Measurements from ENCODE around the gene DACT1. TPM values are rescaled to one million over a fixed set of nuclear protein-coding genes. Genes with fewer than 3 reads are reported as not detected.

The DACT1 gene
- polyA plus RNA-seq, 1 donor from 2014 or later = 125 TPM

GRCh38 chr14:58680698-58681097 lies 42.9 kb downstream of the DACT1 start:
- H3K27me3 ChIP-seq (ENCODE audit: insufficient read depth, low read depth, low read length) = no peaks in the 10 kb centered on the region
- H3K9ac ChIP-seq (ENCODE audit: low read length) = no peak overlapping the region
- no peaks in the 10 kb centered on the region for H3K36me3 ChIP-seq (ENCODE audit: insufficient read depth, low read length)
- no peaks in the 10 kb centered on the region for H3F3A ChIP-seq (ENCODE audit: insufficient read depth, low read length, poor library complexity, severe bottlenecking)
- no peaks in the 10 kb centered on the region for H3K9me2 ChIP-seq (ENCODE audit: insufficient read depth, low read length)
- no peak overlapping the region for H3K4me2 ChIP-seq (ENCODE audit: low read length)
- no peak overlapping the region for H3K4me3 ChIP-seq (ENCODE audit: low read length)
- TF ChIP-seq TAF1 (IDR thresholded peaks at IDR 0.05; ENCODE audit: low read depth) = no peak
- TF ChIP-seq EP300 (conservative IDR thresholded peaks at IDR 0.05; ENCODE audit: poor library complexity, severe bottlenecking) = no peak
- no peak for TF ChIP-seq MXI1 (conservative IDR thresholded peaks at IDR 0.05; ENCODE audit: poor library complexity, severe bottlenecking)
- no peak for TF ChIP-seq SMC3 (conservative IDR thresholded peaks at IDR 0.05; ENCODE audit: poor library complexity)
- no peak for TF ChIP-seq RAD21 (conservative IDR thresholded peaks at IDR 0.05)
- no peak for TF ChIP-seq POLR2AphosphoS5 (IDR thresholded peaks at IDR 0.05)
- TF ChIP-seq, protein P1, sequence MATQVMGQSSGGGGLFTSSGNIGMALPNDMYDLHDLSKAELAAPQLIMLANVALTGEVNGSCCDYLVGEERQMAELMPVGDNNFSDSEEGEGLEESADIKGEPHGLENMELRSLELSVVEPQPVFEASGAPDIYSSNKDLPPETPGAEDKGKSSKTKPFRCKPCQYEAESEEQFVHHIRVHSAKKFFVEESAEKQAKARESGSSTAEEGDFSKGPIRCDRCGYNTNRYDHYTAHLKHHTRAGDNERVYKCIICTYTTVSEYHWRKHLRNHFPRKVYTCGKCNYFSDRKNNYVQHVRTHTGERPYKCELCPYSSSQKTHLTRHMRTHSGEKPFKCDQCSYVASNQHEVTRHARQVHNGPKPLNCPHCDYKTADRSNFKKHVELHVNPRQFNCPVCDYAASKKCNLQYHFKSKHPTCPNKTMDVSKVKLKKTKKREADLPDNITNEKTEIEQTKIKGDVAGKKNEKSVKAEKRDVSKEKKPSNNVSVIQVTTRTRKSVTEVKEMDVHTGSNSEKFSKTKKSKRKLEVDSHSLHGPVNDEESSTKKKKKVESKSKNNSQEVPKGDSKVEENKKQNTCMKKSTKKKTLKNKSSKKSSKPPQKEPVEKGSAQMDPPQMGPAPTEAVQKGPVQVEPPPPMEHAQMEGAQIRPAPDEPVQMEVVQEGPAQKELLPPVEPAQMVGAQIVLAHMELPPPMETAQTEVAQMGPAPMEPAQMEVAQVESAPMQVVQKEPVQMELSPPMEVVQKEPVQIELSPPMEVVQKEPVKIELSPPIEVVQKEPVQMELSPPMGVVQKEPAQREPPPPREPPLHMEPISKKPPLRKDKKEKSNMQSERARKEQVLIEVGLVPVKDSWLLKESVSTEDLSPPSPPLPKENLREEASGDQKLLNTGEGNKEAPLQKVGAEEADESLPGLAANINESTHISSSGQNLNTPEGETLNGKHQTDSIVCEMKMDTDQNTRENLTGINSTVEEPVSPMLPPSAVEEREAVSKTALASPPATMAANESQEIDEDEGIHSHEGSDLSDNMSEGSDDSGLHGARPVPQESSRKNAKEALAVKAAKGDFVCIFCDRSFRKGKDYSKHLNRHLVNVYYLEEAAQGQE (IDR thresholded peaks at IDR 0.05; ENCODE audit: borderline replicate concordance) = no peak
- TF ChIP-seq EZH2 (IDR thresholded peaks at IDR 0.05; ENCODE audit: borderline replicate concordance, insufficient read depth, low read length, poor library complexity, severe bottlenecking) = no peak
- TF ChIP-seq, protein P2, sequence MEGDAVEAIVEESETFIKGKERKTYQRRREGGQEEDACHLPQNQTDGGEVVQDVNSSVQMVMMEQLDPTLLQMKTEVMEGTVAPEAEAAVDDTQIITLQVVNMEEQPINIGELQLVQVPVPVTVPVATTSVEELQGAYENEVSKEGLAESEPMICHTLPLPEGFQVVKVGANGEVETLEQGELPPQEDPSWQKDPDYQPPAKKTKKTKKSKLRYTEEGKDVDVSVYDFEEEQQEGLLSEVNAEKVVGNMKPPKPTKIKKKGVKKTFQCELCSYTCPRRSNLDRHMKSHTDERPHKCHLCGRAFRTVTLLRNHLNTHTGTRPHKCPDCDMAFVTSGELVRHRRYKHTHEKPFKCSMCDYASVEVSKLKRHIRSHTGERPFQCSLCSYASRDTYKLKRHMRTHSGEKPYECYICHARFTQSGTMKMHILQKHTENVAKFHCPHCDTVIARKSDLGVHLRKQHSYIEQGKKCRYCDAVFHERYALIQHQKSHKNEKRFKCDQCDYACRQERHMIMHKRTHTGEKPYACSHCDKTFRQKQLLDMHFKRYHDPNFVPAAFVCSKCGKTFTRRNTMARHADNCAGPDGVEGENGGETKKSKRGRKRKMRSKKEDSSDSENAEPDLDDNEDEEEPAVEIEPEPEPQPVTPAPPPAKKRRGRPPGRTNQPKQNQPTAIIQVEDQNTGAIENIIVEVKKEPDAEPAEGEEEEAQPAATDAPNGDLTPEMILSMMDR (IDR thresholded peaks at IDR 0.05; ENCODE audit: poor library complexity, severe bottlenecking) = no peak
- H2AFZ ChIP-seq (ENCODE audit: low read depth, low read length) = no peak overlapping the region
- no peaks in the 10 kb centered on the region for H3K79me2 ChIP-seq (replicated peaks; ENCODE audit: insufficient read depth, low read length)
- no peak overlapping the region for H3K27ac ChIP-seq (ENCODE audit: low read length)
- H3K9me3 ChIP-seq (ENCODE audit: low read length) = no peaks in the 10 kb centered on the region
- H4K20me1 ChIP-seq (ENCODE audit: insufficient read depth) = no peaks in the 10 kb centered on the region

- no peaks in the 10 kb centered on the region for H3K9me3 ChIP-seq (ENCODE audit: low read length)
- H3K4me3 ChIP-seq (ENCODE audit: low read length) = no peak overlapping the region
- H3K9me2 ChIP-seq (ENCODE audit: insufficient read depth, low read length) = no peaks in the 10 kb centered on the region
- H3F3A ChIP-seq (ENCODE audit: insufficient read depth, low read length, poor library complexity, severe bottlenecking) = no peaks in the 10 kb centered on the region
- H3K36me3 ChIP-seq (ENCODE audit: insufficient read depth, low read length) = no peaks in the 10 kb centered on the region
- TF ChIP-seq, protein P1 (IDR thresholded peaks at IDR 0.05; ENCODE audit: borderline replicate concordance) = no peak
- no peak for TF ChIP-seq POLR2AphosphoS5 (IDR thresholded peaks at IDR 0.05)
- TF ChIP-seq MXI1 (conservative IDR thresholded peaks at IDR 0.05; ENCODE audit: poor library complexity, severe bottlenecking) = no peak
- no peak for TF ChIP-seq SMC3 (conservative IDR thresholded peaks at IDR 0.05; ENCODE audit: poor library complexity)
- no peak for TF ChIP-seq TAF1 (IDR thresholded peaks at IDR 0.05; ENCODE audit: low read depth)
- TF ChIP-seq RAD21 (conservative IDR thresholded peaks at IDR 0.05) = no peak
- TF ChIP-seq EZH2 (IDR thresholded peaks at IDR 0.05; ENCODE audit: borderline replicate concordance, insufficient read depth, low read length, poor library complexity, severe bottlenecking) = no peak
- TF ChIP-seq, protein P2 (IDR thresholded peaks at IDR 0.05; ENCODE audit: poor library complexity, severe bottlenecking) = no peak
- TF ChIP-seq EP300 (conservative IDR thresholded peaks at IDR 0.05; ENCODE audit: poor library complexity, severe bottlenecking) = no peak
- no peaks in the 10 kb centered on the region for H3K27me3 ChIP-seq (ENCODE audit: insufficient read depth, low read depth, low read length)
- no peak overlapping the region for H3K4me2 ChIP-seq (ENCODE audit: low read length)
- H2AFZ ChIP-seq (ENCODE audit: low read depth, low read length) = no peak overlapping the region
- no peaks in the 10 kb centered on the region for H3K79me2 ChIP-seq (replicated peaks; ENCODE audit: insufficient read depth, low read length)
- H3K9ac ChIP-seq (ENCODE audit: low read length) = no peak overlapping the region
- H3K27ac ChIP-seq (ENCODE audit: low read length) = no peak overlapping the region
- no peaks in the 10 kb centered on the region for H4K20me1 ChIP-seq (ENCODE audit: insufficient read depth)
Measured at GRCh38 chr14:58687232-58687795, 49.6 kb downstream of the DACT1 start.
